ENCODE results near the gene CTU1.
"Not testable (repeated sequence)": the region's sequence is repeated elsewhere in the genome, so short reads cannot be mapped to it uniquely, and the experiment has no call there.

Gene CTU1

DNA sequence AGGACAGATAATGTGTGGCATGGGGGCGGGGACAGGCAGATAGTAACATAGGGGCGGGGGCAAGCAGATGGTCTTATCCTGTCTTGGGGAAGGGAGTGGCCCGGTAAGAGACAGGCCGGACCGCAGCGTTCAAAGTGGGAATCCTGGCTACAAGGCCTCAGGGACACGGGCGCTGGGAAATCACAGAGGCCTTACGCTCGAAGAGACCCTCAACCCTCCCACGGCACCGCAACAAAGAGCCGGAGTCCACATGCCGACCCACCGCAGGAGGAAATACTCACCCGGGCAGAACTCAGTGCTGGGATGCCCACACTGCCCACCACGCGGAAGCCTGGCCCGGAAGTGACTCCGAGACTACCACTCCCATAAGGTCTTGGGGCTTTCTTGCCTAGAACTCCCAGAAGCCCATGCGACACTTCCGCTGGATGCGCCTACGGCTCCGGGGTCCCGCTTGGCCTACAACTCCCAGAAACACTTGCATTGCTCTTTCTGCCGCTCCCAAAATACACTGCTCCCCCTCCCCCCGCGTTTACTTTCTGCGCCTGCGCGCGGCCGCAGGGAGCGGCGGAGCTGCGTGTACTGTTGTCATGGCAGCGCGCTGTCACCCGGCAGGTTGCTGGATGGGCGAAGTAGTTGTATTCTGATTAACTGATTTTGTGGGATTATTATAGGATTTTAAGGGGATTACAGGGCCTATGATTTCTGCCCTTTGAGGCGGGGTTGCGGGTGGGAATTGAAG lies at the start of gene CTU1:
Gene CTU1, minus strand, starts transcription at position 344 of the 739 bp plus-strand sequence. CDS start 3,840 bp downstream, outside the sequence.
- Histone ChIP-seq H3K36me3 (ENCODE audit: insufficient read depth, low read length) (peaks cover 3% of the 10 kb centered on the region), H3K4me1 (ENCODE audit: insufficient read depth, low read length) (peaks cover 7% of the 10 kb centered on the region), H3K27me3 (ENCODE audit: insufficient read depth, low read length) (peaks cover 10% of the 10 kb centered on the region), H2AFZ (ENCODE audit: low read depth, low read length) (peak within 1 kb of the TSS; percentile 88), H3K4me3 (ENCODE audit: low read length) (peak within 1 kb of the TSS; percentile 85), H3K9me3 (ENCODE audit: low read length) (no peaks in the 10 kb centered on the region)

DNA sequence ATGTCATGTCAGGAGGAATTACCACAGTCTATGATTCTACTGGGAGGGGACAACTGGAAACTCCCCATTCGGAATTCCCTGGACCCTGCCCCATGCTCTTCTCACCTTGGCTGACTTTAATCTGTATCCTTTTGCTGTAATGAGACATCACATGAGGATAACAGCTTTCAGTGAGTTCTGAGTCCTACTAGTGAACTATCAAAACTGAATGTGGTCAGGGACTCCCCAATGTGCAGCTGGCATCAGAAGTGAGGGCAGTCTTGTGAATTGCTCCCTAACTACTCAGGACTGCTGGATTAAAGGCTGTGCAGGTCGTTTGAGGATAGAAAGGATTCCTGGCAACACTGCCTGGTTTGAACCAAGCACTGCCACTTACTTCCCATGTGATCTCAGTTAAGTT lies 49.1 kb upstream of the CTU1 start:
- Histone ChIP-seq H2AFZ (ENCODE audit: low read depth, low read length) (no peak overlapping the region), H3K36me3 (ENCODE audit: insufficient read depth, low read length) (no peaks in the 10 kb centered on the region), H3K9me3 (ENCODE audit: low read length) (no peaks in the 10 kb centered on the region), H3K4me1 (ENCODE audit: insufficient read depth, low read length) (peaks cover 16% of the 10 kb centered on the region), H3K27me3 (ENCODE audit: insufficient read depth, low read length) (peaks cover 11% of the 10 kb centered on the region), H3K4me3 (ENCODE audit: low read length) (no peak overlapping the region)

DNA sequence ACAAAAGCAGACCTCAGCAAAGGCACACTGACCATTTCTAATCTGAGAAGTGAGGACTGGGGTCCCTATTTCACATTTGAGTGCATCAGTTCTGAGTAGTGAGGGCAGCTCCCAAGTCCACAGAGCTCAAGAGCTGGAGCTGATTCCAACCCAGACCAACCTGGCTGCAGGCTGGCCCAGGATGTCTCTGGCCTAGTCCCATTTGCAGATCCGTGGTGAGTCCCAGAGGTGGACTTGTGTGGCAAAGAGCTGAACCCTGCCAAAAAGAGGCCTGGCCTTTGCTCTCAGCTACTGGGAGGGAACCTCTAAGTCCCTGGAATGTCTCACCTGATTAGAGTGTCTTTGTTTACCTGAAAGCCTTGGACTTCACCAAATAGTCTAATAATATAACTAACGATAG lies 48.5 kb upstream of the CTU1 start:
- Histone ChIP-seq H3K9me3 (ENCODE audit: low read length) (peaks cover 3% of the 10 kb centered on the region), H2AFZ (ENCODE audit: low read depth, low read length) (no peak overlapping the region), H3K36me3 (ENCODE audit: insufficient read depth, low read length) (no peaks in the 10 kb centered on the region), H3K4me3 (ENCODE audit: low read length) (no peak overlapping the region), H3K4me1 (ENCODE audit: insufficient read depth, low read length) (peaks cover 16% of the 10 kb centered on the region), H3K27me3 (ENCODE audit: insufficient read depth, low read length) (peaks cover 12% of the 10 kb centered on the region)

DNA sequence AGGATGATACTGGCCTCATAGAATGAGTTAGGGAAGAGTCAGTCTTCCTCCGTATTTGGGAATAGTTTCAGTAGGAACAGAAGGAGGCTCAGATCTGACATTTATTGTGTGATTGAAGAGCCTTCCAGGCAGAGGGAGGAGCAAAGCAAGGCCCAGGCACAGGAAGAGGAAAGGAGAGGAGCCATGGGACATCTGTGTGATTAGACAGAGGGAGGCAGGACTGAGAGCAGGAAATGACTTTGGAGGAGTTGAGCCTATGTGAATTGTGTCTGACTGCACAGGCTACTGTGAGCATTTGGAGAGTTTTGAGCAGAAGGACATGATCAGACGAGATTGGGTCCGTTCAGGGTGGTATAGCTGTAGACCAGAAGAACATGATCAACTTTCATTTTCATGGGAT lies 42.4 kb upstream of the CTU1 start:
- H3K36me3 ChIP-seq (ENCODE audit: insufficient read depth, low read length), result no peaks in the 10 kb centered on the region
- no peak overlapping the region for H3K4me3 ChIP-seq (ENCODE audit: low read length)
- H3K27me3 ChIP-seq (ENCODE audit: insufficient read depth, low read length), result peaks cover 13% of the 10 kb centered on the region
- no peak overlapping the region for H2AFZ ChIP-seq (ENCODE audit: low read depth, low read length)
- peaks cover 4% of the 10 kb centered on the region for H3K9me3 ChIP-seq (ENCODE audit: low read length)
- no peaks in the 10 kb centered on the region for H3K4me1 ChIP-seq (ENCODE audit: insufficient read depth, low read length)

DNA sequence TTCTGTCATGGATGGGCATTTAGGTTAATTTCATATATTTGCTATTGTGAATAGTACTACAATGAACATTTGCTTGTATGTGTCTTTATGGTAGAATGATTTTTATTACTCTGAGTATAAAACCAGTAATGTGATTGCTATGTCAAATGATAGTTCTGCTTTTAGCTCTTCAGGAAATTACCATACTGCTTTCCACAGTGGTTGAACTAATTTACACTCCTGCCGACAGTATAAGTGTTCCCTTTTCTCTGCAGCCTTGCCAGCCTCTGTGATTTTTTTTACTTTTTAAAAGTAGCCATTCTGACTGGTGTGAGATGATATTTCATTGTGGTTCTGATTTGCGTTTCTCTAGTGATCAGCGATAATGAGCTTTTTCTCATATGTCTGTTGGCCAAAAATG lies 40.4 kb upstream of the CTU1 start:
- H3K4me1 ChIP-seq (ENCODE audit: insufficient read depth, low read length), result no peaks in the 10 kb centered on the region

DNA sequence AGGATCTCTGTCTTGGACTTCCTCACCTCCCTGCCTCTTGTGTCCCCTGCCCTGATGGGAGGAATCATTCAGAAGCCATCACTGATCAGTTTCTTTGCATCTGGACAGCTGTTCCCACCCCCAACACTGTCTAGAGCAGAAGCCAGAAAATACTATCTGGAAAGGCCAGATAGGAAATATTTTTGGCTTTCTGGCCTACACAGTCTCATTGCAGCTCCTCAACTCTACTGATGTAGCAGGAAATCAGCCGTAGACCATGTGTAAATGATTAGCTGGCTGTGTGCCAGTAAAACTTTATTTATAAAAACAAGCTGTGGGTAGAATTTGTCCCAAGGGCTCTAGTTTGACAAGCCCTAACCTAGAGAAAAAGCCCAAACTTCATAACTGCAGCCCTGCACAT lies 39.5 kb upstream of the CTU1 start:
- Histone ChIP-seq H3K36me3 (ENCODE audit: insufficient read depth, low read length) (no peaks in the 10 kb centered on the region), H3K4me1 (ENCODE audit: insufficient read depth, low read length) (no peaks in the 10 kb centered on the region), H3K27me3 (ENCODE audit: insufficient read depth, low read length) (peaks cover 18% of the 10 kb centered on the region), H2AFZ (ENCODE audit: low read depth, low read length) (no peak overlapping the region), H3K4me3 (ENCODE audit: low read length) (no peak overlapping the region), H3K9me3 (ENCODE audit: low read length) (peaks cover 4% of the 10 kb centered on the region)

More for the DNA sequence above, 40.4 kb upstream of the CTU1 start:
- Histone ChIP-seq H3K36me3 (ENCODE audit: insufficient read depth, low read length) (no peaks in the 10 kb centered on the region), H3K9me3 (ENCODE audit: low read length) (peaks cover 4% of the 10 kb centered on the region), H3K27me3 (ENCODE audit: insufficient read depth, low read length) (peaks cover 17% of the 10 kb centered on the region), H2AFZ (ENCODE audit: low read depth, low read length) (no peak overlapping the region), H3K4me3 (ENCODE audit: low read length) (no peak overlapping the region)

DNA sequence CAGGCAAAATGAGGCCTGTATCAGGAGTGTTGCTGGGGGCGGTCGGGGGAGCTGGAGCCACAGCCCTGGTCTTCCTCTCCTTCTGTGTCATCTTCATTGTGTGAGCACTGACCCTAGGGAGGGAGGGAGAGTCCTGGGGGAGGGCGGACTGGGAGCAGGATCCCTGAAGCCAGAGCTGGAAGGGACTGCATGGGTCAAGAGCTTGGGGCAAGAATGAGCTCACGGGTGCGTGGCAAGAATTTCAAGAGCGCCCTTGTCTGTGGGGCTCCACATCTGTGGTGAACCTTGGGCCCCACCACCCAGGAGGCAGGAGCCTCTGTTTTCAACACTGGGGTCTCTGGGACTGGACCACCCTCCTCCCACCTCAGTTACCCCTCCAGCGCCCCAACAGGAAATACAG lies 38.5 kb upstream of the CTU1 start:
- Histone ChIP-seq H3K9me3 (ENCODE audit: low read length) (peaks cover 1% of the 10 kb centered on the region), H3K4me1 (ENCODE audit: insufficient read depth, low read length) (no peaks in the 10 kb centered on the region), H2AFZ (ENCODE audit: low read depth, low read length) (no peak overlapping the region), H3K4me3 (ENCODE audit: low read length) (no peak overlapping the region), H3K36me3 (ENCODE audit: insufficient read depth, low read length) (no peaks in the 10 kb centered on the region), H3K27me3 (ENCODE audit: insufficient read depth, low read length) (peaks cover 17% of the 10 kb centered on the region)

DNA sequence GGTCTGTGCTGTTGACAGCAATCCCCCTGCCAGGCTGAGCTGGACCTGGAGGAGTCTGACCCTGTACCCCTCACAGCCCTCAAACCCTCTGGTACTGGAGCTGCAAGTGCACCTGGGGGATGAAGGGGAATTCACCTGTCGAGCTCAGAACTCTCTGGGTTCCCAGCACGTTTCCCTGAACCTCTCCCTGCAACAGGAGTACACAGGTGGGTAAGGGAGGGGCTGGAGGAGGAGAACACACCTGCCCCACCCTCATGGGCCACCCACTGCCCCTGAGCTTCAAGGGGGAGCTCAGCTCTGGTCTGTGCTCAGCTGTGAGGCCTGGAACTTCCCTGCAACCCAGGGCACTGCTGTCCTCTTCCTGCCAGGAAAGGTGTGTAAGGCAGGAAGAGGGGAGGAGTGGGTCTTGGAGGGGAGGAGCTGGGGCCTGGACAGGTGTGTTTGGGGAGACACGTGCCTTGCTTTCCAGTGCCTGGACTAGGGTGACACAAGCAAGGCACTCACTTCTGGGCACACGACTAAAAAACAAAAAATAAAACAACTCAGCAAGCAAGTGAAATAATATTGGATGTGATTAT lies 37.8 kb upstream of the CTU1 start:
- peaks cover 22% of the 10 kb centered on the region for H3K27me3 ChIP-seq (ENCODE audit: insufficient read depth, low read length)
- H2AFZ ChIP-seq (ENCODE audit: low read depth, low read length), result no peak overlapping the region
- H3K9me3 ChIP-seq (ENCODE audit: low read length), result no peaks in the 10 kb centered on the region
- no peaks in the 10 kb centered on the region for H3K36me3 ChIP-seq (ENCODE audit: insufficient read depth, low read length)
- peaks cover 4% of the 10 kb centered on the region for H3K4me1 ChIP-seq (ENCODE audit: insufficient read depth, low read length)
- no peak overlapping the region for H3K4me3 ChIP-seq (ENCODE audit: low read length)

DNA sequence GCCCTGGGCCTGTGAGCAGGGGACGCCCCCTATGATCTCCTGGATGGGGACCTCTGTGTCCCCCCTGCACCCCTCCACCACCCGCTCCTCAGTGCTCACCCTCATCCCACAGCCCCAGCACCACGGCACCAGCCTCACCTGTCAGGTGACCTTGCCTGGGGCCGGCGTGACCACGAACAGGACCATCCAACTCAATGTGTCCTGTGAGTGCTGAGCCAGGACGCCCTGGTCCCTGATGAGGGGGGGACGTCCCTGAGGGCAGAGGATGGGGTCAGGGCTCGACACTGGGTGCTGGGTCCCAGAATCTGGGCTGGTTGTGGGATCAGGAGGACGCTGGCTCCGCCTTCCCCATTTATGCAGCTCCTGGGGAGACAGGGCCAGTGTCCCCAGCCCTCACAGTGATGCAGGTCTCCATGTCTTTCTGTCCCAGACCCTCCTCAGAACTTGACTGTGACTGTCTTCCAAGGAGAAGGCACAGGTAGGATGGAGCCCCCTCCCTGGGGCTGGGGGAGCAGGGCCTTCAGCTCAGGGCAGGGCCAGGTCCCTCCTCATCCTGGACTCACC lies 36.4 kb upstream of the CTU1 start:
- no peaks in the 10 kb centered on the region for H3K9me3 ChIP-seq (ENCODE audit: low read length)
- peaks cover 11% of the 10 kb centered on the region for H3K4me1 ChIP-seq (ENCODE audit: insufficient read depth, low read length)
- no peak overlapping the region for H3K4me3 ChIP-seq (ENCODE audit: low read length)
- H2AFZ ChIP-seq (ENCODE audit: low read depth, low read length), result no peak overlapping the region
- peaks cover 22% of the 10 kb centered on the region for H3K27me3 ChIP-seq (ENCODE audit: insufficient read depth, low read length)
- no peaks in the 10 kb centered on the region for H3K36me3 ChIP-seq (ENCODE audit: insufficient read depth, low read length)

DNA sequence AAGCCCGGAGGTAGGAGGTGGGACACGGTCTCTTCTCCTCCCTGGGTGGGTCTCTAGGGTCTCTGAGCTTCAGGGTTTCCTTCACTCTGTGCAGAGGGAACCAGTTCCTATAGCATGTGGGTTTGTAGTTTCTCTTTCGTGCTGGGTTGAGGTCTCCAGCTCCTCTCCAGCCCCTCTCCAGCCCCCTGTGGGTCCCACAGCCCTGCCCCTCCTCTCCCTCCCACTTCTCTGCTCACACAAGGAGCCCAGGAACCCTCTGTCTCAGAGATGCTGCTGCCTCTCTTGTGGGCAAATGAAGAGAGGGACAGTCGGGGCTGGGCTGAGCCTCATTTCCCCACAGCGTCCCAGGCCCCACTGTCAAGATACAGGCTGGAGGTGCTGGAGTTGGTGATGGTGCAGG lies 35.3 kb upstream of the CTU1 start:
- no peak overlapping the region for H2AFZ ChIP-seq (ENCODE audit: low read depth, low read length)
- peaks cover 11% of the 10 kb centered on the region for H3K4me1 ChIP-seq (ENCODE audit: insufficient read depth, low read length)
- no peak overlapping the region for H3K4me3 ChIP-seq (ENCODE audit: low read length)

DNA sequence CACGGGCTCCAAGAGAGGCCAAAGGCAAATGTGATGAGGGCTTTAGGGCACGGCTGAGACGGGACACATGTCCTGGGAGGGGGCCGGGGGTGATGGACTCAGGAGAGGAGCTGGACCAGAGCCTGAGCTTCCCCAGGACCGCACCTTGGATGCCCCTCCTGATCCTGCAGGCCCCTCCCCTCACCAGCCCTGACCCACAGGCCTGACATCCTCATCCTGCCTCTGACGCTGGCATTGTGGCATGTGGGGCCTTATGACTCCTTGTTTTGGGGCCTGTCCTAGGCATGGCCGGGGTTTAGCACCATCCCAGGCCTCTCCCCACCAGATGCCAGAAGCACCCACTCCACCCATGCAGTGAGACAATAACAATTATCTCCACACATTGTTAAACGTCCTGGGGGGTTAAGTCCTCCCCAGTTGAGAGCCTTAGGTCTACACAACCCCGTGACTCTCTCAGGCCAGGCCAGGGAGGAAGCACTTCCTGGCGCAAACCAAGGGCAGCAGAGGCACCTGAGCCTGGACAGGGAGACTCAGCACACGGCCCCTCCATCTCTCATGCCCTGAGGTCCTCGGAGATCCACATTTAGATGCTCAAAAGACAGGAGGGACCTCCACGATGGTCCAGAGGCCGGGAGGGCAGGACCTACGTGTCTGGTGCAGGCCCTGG lies 34.7 kb upstream of the CTU1 start:
- Histone ChIP-seq H3K4me1 (ENCODE audit: insufficient read depth, low read length) (peaks cover 11% of the 10 kb centered on the region), H3K27me3 (ENCODE audit: insufficient read depth, low read length) (peaks cover 26% of the 10 kb centered on the region)
- H3K36me3 ChIP-seq (ENCODE audit: insufficient read depth, low read length); H2AFZ ChIP-seq (ENCODE audit: low read depth, low read length); H3K9me3 ChIP-seq (ENCODE audit: low read length); H3K4me3 ChIP-seq (ENCODE audit: low read length): not testable (repeated sequence)

More for the DNA sequence above, 35.3 kb upstream of the CTU1 start:
- H3K27me3 ChIP-seq (ENCODE audit: insufficient read depth, low read length), result peaks cover 26% of the 10 kb centered on the region
- H3K36me3 ChIP-seq (ENCODE audit: insufficient read depth, low read length), result no peaks in the 10 kb centered on the region
- no peaks in the 10 kb centered on the region for H3K9me3 ChIP-seq (ENCODE audit: low read length)

DNA sequence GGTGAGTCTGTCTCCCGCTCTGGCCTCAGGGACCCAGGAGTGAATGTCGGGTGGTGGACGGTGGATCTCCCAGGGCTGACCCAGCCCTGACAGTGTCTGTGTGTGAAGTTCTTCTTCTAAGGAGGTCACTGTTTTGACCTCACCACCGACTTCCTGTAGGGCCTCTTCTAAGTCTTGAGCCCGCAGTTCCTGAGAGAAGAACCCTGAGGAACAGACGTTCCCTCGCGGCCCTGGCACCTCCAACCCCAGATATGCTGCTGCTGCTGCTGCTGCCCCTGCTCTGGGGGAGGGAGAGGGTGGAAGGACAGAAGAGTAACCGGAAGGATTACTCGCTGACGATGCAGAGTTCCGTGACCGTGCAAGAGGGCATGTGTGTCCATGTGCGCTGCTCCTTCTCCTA lies 33.9 kb upstream of the CTU1 start, which contains the start of gene SIGLEC7:
Gene SIGLEC7, plus strand, starts transcription at position 183 of the 400 bp plus-strand sequence. Its CDS starts 69 bp downstream, at position 252.
- H3K4me3 ChIP-seq (ENCODE audit: low read length), result no peak within 1 kb of the TSS
- H3K9me3 ChIP-seq (ENCODE audit: low read length), result no peaks in the 10 kb centered on the region
- H3K36me3 ChIP-seq (ENCODE audit: insufficient read depth, low read length), result no peaks in the 10 kb centered on the region
- peaks cover 21% of the 10 kb centered on the region for H3K27me3 ChIP-seq (ENCODE audit: insufficient read depth, low read length)
- H2AFZ ChIP-seq (ENCODE audit: low read depth, low read length), result no peak within 1 kb of the TSS
- peaks cover 11% of the 10 kb centered on the region for H3K4me1 ChIP-seq (ENCODE audit: insufficient read depth, low read length)

DNA sequence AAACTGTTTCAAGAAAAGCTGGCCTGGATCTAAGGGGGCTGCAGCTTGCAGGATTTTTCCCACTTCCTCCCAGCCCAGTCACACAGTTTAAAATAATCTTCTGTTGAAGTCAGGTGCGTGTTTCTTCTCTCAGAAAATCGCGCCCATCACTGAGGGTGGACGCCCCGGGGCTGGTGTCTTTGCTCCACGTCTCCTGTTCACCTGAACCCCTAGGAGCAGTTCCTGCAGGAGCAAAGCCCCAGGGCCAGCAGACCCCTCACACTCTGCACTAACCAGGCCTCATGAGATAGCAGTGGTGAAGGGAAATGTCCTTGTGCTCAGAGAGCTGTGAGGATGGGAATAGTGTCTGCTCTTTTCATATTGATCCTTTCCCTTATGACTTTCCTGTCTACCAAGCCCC lies 33.0 kb upstream of the CTU1 start:
- Histone ChIP-seq H3K36me3 (ENCODE audit: insufficient read depth, low read length) (no peaks in the 10 kb centered on the region), H3K9me3 (ENCODE audit: low read length) (no peaks in the 10 kb centered on the region), H3K4me1 (ENCODE audit: insufficient read depth, low read length) (peaks cover 11% of the 10 kb centered on the region), H3K4me3 (ENCODE audit: low read length) (no peak overlapping the region), H2AFZ (ENCODE audit: low read depth, low read length) (no peak overlapping the region), H3K27me3 (ENCODE audit: insufficient read depth, low read length) (peaks cover 21% of the 10 kb centered on the region)
